ENCODE measurements around the gene KSR2.

- no peak for TF ChIP-seq CTCF (IDR thresholded peaks at IDR 0.05; ENCODE audit: low read depth, low read length, poor library complexity, severe bottlenecking)
- no peak for TF ChIP-seq EZH2phosphoT487 (IDR thresholded peaks at IDR 0.05; ENCODE audit: borderline replicate concordance, low read length)
Measured at GRCh38 chr12:117417004-117417403, 551.8 kb downstream of the KSR2 start.
